GM12891 (cell line): Measurements from ENCODE around the gene TRAPPC12.

ENCODE experiments used
- DNase-seq: peaks from one replicate; pipeline ENCODE4 v3.0.0; 2011; ENCODE audit warnings: low spot score; ENCODE audit not compliant: insufficient read length
- FAIRE-seq: peaks from 2 replicates; lab custom pipeline; 2011; peaks lifted over from hg19 to GRCh38; lab: Jason Lieb, UNC
- PAX5 ChIP-seq: IDR thresholded peaks from 2 replicates; pipeline ENCODE4 v1.6.1; 2011; ENCODE audit warnings: low read length, moderate library complexity, mild to moderate bottlenecking; ENCODE audit not compliant: insufficient read depth, severe bottlenecking
- POLR2A ChIP-seq: IDR thresholded peaks from 2 replicates; pipeline ENCODE4 v1.6.1; 2011; ENCODE audit warnings: low read depth, low read length, control low read depth
- POLR2AphosphoS5 ChIP-seq: IDR thresholded peaks from 2 replicates; pipeline ENCODE4 v1.6.1; 2011; ENCODE audit warnings: low read depth, low read length, control low read depth
- POU2F2 ChIP-seq: IDR thresholded peaks from 2 replicates; pipeline ENCODE4 v1.6.1; 2011; ENCODE audit warnings: low read depth, mild to moderate bottlenecking, control low read depth, low read length, moderate library complexity
- SPI1 ChIP-seq: IDR thresholded peaks from 2 replicates; pipeline ENCODE4 v1.6.1; 2011; ENCODE audit warnings: low read depth, low read length, control low read depth
- TAF1 ChIP-seq: IDR thresholded peaks from 2 replicates; pipeline ENCODE4 v1.6.1; 2011; ENCODE audit warnings: low read depth, low read length, control low read depth

Gene TRAPPC12

DNA sequence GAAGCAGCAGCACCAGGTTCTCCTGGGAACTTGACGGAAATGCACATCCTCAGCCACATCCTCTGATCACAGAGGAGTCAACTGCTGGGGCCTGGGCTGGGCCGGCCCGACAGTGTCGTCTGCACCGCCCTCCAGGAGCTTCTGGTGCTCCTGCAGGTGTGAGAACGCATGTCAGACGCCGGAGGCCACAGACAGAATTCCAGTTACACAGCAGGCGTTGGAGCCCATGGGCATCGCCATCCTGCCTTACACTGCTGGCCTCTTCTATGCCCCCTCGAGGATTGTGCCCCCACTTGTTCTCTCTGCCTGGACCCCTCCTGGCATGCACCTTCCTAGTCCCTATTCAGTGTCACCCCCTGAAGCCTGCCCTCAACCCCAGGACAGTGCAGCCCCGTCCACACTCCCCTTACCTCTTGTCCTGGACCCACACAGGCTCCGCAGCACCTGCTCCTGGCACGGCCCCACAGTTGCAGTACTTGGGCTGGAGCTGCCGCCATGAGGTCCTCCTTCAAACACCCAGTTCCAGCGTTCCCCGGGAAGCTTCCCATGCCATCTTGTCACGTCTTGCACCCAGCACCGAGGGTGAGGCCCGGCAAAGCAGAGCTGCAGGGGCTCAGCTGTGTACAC lies 102.4 kb downstream of the TRAPPC12 start:
- TF ChIP-seq PAX5 (no peak), SPI1 (no peak), POU2F2 (no peak), POLR2A (no peak), POLR2AphosphoS5 (no peak), TAF1 (no peak)
- no peak for DNase-seq
- no peak for FAIRE-seq

DNA sequence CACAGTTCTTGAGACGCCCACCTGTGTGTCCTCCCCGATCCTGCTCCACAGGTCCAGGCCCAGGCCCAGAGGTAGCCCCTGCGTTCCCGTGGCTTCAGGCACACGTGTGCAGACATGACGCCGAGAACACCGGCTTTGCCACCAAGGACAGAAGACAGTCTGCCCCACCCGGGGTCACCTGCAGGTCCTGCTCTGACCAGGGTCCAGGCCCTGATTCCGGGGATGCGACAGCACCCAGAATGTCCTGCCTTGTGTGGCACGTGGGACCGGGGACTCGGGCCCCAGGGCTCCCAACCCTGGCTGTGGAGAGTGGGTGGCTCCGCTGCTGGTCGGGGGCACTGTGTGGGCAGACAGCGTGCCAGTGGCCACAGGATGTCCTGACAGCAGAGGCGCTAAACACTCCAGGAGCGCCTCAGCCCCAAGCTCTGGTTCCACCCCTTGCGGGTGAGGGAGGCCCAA lies 102.9 kb downstream of the TRAPPC12 start:
- TF ChIP-seq POLR2A (no peak), POU2F2 (no peak), POLR2AphosphoS5 (no peak), PAX5 (no peak), SPI1 (no peak), TAF1 (no peak)
- FAIRE-seq (no peak), DNase-seq (no peak)

DNA sequence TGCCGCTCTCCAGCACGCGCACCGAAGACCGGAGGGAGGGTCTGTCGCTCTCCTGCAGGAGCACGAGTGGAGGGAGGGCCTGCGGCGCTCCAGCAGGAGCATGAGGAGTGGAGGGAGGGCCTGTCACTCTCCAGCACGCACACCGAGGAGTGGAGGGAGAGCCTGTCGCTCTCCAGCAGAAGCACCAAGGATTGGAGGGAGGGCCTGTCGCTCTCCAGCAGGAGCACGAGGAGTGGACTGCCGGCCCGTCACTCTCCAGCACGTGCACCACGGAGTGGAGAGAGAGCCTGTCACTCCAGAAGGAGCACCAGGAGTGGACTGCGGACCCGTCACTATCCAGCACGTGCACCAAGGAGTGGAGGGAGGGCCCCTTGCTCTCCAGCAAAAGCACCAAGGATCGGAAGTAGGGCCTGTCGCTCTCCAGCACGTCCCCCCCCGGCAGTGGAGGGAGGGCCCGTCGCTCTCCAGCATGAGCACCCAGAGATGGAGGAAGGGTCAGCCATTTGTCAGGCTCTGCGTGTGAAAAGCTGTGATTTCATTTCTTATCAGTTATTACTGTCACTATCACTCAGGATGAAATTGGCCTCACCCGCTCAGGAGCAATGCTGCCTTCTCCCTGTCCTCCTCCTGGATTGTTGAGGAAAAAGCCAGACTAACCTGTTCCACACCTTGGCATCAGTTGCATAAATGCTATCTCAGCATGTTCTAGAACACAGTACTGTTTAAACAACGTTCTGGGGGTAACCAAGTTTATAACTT lies 103.9 kb downstream of the TRAPPC12 start:
- FAIRE-seq (no peak), DNase-seq (no peak)
- no peak for TF ChIP-seq PAX5
- TF ChIP-seq SPI1 = no peak
- TF ChIP-seq POU2F2 = no peak
- no peak for TF ChIP-seq POLR2A
- TF ChIP-seq POLR2AphosphoS5 = no peak

DNA sequence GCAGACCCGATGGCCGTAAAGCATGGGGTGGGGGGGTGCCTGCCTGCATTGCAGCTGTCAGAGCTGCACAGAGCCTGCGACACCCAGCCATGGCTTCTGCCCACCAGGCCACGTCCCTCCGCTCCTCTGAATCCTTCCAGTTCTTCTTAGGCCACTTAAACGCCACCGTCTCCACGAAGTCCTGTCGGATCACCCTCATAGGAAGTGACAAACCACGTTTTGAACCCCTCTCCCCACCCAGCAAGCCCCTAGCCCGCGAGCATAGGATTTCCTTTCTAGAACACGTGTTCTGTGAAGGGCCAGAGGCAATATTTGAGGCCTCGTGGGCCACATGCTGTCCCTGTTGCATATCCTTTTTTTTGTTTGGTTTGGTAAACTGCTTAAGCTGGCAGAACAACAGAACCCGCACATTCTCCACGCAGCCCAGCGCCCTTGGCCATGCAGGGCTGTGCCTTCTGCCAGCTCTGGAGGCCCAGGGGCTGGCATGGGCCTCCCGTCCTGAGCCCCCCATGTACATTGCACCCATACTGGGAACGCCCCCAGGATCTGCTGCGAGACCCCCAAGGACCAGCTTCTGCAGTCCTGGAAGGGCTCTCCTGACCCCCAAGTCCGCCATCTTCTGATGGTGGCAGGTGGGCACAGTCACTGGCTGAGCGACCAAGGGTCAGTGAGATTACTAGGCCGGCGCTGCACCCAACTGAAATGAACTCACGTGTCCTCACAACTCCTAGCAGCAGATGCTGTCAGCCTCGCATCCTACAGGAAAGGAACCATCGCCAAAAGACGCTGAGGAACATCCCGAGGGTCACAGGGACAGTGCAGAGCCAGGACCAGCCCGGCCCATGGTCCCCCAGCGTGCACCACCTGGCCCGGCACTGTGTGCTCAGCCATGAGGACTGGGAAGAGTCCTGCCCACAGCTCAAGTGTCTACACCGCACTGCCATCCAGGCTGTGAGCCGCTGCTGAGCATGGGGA lies 104.8 kb downstream of the TRAPPC12 start:
- FAIRE-seq = no peak
- TF ChIP-seq POU2F2 (no peak), POLR2AphosphoS5 (no peak), TAF1 (no peak), PAX5 (no peak), SPI1 (no peak), POLR2A (no peak)
- no peak for DNase-seq

DNA sequence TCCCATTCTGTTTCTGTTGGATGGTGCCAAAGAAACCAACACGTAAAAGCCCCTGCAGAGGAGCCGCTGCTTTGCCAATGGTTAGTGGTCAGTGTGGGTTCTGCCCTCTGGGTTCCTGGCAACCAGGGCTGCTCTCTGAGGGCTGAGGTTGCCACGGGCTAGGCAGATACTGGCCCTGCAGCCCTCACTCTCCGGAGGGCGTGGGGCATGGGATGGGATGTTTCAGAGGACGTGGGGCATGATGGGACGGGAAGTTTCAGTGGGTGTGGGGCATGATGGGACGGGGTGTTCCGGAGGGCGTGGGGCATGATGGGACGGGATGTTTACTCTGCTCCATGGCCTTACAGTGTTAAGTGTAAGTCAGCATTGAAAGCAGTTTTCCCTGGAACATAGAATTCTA lies 105.7 kb downstream of the TRAPPC12 start:
- no peak for FAIRE-seq

DNA sequence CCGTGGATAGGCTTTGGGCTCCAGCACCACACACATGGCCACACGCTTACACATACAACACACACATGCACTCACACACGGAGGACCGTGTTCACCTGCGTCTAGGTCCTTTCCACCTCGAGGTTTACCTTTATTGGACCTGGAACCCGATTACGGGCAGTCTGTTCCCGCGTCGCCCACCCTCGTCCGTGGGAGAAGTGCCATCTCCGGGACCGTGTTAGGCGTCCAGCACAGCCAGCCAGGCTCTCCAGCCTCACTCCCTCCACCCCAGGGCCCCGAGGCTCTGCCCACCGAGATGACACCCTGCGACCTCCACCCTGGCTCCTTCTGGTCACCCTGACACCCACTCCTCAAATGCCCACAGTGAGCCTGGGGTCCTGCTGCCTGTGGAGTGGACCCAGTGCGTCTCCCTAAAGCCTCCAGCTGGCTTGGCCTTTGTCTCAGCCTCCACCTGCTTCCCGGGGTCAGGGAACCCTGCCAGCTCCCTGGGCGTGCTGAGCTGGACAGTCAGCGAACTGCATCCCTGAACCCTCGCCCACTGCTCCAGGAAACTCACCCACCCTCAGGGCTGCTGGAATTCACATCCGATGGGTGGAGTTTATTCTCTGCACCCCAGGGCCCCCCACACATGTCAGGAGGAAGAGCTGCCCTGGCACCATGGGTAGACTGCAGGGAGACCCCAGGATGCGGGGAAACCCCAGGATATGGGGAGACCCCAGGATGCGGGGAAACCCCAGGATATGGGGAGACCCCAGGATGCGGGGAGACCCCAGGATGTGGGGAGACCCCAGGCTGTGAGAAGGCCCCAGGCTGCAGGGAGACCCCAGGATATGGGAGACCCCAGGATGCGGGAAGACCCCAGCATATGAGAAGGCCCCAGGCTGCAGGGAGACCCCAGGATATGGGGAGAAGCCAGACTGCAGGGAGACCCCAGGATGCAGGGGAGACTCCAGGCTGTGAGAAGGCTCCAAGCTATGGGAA lies 106.8 kb downstream of the TRAPPC12 start:
- DNase-seq (no peak), FAIRE-seq (no peak)
- TF ChIP-seq POLR2A (no peak), PAX5 (no peak), POLR2AphosphoS5 (no peak)

More for the DNA sequence above, 105.7 kb downstream of the TRAPPC12 start:
- no peak for DNase-seq
- TF ChIP-seq POLR2AphosphoS5 = no peak

DNA sequence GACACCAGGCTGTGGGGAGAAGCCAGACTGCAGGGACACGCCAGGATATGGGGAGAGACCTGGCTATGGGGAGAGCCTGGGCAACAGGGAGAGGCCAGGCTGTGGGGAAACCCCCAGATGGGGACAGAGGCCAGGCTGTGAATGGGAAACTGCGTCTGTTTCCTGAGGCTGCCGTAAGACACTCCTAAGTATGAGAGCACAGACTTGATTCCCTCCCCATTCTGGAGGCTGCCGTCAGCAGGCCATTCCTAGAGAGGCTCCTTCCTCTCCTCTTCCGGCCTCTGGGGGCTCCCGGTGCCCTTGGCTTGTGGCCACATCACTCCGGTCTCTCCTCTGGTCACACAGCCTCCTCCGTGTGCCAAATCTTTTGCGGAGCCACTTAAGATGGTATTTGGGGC lies 107.5 kb downstream of the TRAPPC12 start:
- TF ChIP-seq SPI1 (no peak), POU2F2 (no peak), POLR2AphosphoS5 (no peak), POLR2A (no peak), PAX5 (no peak), TAF1 (no peak)
- DNase-seq (no peak), FAIRE-seq (no peak)

DNA sequence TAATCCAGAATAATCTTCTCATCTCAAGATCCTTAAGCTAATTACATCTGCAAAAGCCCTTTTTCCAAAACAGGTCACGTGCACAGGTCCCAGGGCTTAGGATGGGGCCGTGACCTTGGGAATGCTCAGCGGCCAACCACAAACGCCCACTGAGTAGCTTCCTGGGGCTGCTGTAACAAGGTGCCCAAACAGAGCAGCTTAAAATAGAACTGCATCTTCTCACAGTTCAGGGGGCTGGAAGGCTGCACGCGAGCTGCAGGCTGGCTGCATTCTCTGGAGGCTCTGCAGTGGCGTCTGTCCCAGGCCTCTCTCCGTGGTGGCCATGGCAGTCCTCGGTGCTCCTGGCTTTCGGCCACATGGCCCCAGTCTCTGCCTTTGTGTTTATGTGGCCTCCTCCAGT lies 107.9 kb downstream of the TRAPPC12 start:
- TF ChIP-seq POLR2AphosphoS5 (no peak), PAX5 (no peak)
- no peak for FAIRE-seq

DNA sequence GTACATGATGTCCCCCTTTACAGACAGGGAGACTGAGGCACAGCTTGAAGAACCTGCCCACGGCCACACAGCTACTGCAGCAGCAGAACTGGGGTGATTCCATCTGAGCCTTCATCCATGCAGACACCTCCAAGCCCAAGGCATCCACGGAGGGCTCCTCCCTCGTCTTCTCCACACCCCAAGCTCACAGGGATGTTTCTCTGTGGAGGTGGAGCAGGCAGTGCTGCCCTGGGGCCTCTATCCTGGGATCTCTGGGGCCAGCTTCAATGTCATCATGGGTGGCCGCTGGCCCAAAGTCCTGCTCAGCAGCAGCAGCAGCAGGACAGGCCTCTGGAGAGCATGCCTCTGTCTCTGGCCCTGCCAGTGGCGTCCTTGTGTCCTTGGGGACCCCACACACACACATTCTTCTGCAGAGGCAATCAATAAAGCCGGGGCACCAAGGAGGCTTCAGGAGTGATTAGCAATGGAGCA lies 108.6 kb downstream of the TRAPPC12 start:
- DNase-seq = no peak
- TF ChIP-seq POU2F2 (no peak), SPI1 (no peak), POLR2AphosphoS5 (no peak), PAX5 (no peak), POLR2A (no peak), TAF1 (no peak)
- no peak for FAIRE-seq

More for the DNA sequence above, 107.9 kb downstream of the TRAPPC12 start:
- no peak for DNase-seq
